ENCODE measurements around the gene PLA2G12A. TPM values are rescaled to one million over a fixed set of nuclear protein-coding genes. Genes with fewer than 3 reads are reported as not detected.

PLA2G12A gene
- total and polyA plus RNA-seq, 2 donors (not counting 1 experiment from before 2014, with no cell fraction given): 15.9 to 18.0 TPM

DNA sequence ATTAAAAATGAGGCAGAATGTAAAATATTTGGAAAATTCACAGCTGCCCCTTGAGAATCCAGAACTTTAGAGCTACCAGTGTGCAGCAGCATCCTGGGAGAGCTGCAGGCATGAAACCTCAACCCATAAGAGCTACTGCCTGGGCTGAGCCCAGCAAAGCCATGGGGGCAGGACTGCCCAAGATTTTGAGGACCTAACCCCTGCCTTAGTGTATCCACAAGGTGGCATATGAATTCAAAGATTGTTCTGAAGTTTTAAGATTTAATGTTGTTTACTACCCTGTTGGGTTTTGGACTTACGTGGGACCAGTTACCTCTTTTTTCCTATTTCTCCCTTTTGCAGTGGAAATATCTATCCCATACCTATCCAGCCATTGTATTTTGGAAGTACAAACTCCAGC, 53.0 kb downstream of the PLA2G12A start:
- no peaks in the 10 kb centered on the region for H3K4me1 ChIP-seq (ENCODE audit: control insufficient read depth, extremely low read depth, insufficient read depth, low read length)
- H3K4me2 ChIP-seq (ENCODE audit: extremely low read depth, insufficient read depth, low read length): no peak overlapping the region
- H3K9me3 ChIP-seq (ENCODE audit: control insufficient read depth, insufficient read depth, low read depth, low read length): no peaks in the 10 kb centered on the region
- H3K9ac ChIP-seq (ENCODE audit: insufficient read depth, low read length): no peak overlapping the region
- no peak overlapping the region for H2AFZ ChIP-seq (ENCODE audit: low read length)
- DNase-seq (ENCODE audit: low read depth in 2 of 2): no peak
- H3K36me3 ChIP-seq (ENCODE audit: control insufficient read depth, insufficient read depth, low read length): no peaks in the 10 kb centered on the region
- H3K4me3 ChIP-seq (replicated peaks in 1 of 4; ENCODE audit: control extremely low read depth in 1 of 4, insufficient read depth in 1 of 4, low read depth in 3 of 4, low read length in 4 of 4): no peak overlapping the region
- TF ChIP-seq EZH2 (IDR thresholded peaks at IDR 0.05; ENCODE audit: low read length, missing control alignments): no peak
- TF ChIP-seq, protein P1, sequence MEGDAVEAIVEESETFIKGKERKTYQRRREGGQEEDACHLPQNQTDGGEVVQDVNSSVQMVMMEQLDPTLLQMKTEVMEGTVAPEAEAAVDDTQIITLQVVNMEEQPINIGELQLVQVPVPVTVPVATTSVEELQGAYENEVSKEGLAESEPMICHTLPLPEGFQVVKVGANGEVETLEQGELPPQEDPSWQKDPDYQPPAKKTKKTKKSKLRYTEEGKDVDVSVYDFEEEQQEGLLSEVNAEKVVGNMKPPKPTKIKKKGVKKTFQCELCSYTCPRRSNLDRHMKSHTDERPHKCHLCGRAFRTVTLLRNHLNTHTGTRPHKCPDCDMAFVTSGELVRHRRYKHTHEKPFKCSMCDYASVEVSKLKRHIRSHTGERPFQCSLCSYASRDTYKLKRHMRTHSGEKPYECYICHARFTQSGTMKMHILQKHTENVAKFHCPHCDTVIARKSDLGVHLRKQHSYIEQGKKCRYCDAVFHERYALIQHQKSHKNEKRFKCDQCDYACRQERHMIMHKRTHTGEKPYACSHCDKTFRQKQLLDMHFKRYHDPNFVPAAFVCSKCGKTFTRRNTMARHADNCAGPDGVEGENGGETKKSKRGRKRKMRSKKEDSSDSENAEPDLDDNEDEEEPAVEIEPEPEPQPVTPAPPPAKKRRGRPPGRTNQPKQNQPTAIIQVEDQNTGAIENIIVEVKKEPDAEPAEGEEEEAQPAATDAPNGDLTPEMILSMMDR (conservative IDR thresholded peaks at IDR 0.05 in 1 of 2, IDR thresholded peaks at IDR 0.05 in 1 of 2; ENCODE audit: low read depth in 1 of 2, low read length in 2 of 2): no peak
- H3K79me2 ChIP-seq (ENCODE audit: control insufficient read depth, insufficient read depth, low read length): no peaks in the 10 kb centered on the region
- no peaks in the 10 kb centered on the region for H3K27me3 ChIP-seq (ENCODE audit: control insufficient read depth, insufficient read depth, low read length)
- H4K20me1 ChIP-seq (ENCODE audit: control insufficient read depth, extremely low read depth, insufficient read depth, low read length): no peaks in the 10 kb centered on the region
- H3K27ac ChIP-seq (ENCODE audit: insufficient read depth, low read length): no peak overlapping the region

DNA sequence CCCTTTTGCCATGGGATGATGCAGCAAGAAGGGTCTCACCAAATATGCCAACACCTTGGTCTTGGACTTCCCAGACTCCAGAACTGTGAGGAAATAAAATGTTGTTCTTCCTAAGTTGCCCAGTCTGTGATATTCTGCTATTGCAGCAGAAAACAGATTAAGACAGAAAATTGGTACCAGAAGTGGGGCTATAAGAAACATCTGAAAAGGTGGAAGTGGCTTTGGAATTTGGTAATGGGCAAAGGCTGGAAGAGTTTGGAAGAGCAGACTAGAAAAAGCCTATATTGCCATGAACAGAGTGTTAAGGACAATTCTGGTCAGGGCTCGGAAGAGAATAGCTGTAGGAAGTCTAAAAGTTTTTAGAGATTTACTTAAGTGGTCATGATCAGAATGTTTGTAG, 54.0 kb downstream of the PLA2G12A start:
- TF ChIP-seq EZH2 (IDR thresholded peaks at IDR 0.05; ENCODE audit: low read length, missing control alignments): no peak
- TF ChIP-seq, protein P1 (conservative IDR thresholded peaks at IDR 0.05 in 1 of 2, IDR thresholded peaks at IDR 0.05 in 1 of 2; ENCODE audit: low read depth in 1 of 2, low read length in 2 of 2): no peak
- H3K9me3 ChIP-seq (ENCODE audit: control insufficient read depth, insufficient read depth, low read depth, low read length): no peaks in the 10 kb centered on the region
- H3K27ac ChIP-seq (ENCODE audit: insufficient read depth, low read length): no peak overlapping the region
- no peak for DNase-seq (ENCODE audit: low read depth in 2 of 2)
- no peaks in the 10 kb centered on the region for H3K4me1 ChIP-seq (ENCODE audit: control insufficient read depth, extremely low read depth, insufficient read depth, low read length)
- no peaks in the 10 kb centered on the region for H3K27me3 ChIP-seq (ENCODE audit: control insufficient read depth, insufficient read depth, low read length)
- no peaks in the 10 kb centered on the region for H3K79me2 ChIP-seq (ENCODE audit: control insufficient read depth, insufficient read depth, low read length)
- H4K20me1 ChIP-seq (ENCODE audit: control insufficient read depth, extremely low read depth, insufficient read depth, low read length): no peaks in the 10 kb centered on the region
- no peak overlapping the region for H3K4me3 ChIP-seq (replicated peaks in 1 of 4; ENCODE audit: control extremely low read depth in 1 of 4, insufficient read depth in 1 of 4, low read depth in 3 of 4, low read length in 4 of 4)
- no peak overlapping the region for H2AFZ ChIP-seq (ENCODE audit: low read length)
- H3K9ac ChIP-seq (ENCODE audit: insufficient read depth, low read length): no peak overlapping the region
- H3K36me3 ChIP-seq (ENCODE audit: control insufficient read depth, insufficient read depth, low read length): no peaks in the 10 kb centered on the region
- no peak overlapping the region for H3K4me2 ChIP-seq (ENCODE audit: extremely low read depth, insufficient read depth, low read length)

DNA sequence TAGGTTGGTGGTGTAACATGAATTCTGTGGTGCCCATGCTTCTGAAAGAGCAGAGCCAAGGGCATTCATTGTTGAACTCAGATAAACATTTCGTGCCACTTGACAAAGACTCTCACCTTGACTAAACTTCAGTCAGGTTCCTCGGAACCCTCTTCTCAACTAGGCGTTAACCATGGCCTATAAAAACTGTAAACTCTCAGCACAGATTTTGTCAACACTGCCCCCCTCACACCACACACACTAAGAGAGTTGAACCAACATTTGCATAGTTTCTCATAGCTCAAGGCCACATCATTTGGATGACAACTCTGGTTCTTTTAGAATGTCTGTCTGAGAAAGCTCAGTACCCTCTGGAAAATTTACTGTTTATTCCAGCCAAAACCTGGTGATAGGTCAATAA, 54.7 kb downstream of the PLA2G12A start:
- H3K4me1 ChIP-seq (ENCODE audit: control insufficient read depth, extremely low read depth, insufficient read depth, low read length): no peaks in the 10 kb centered on the region
- no peak overlapping the region for H3K27ac ChIP-seq (ENCODE audit: insufficient read depth, low read length)
- DNase-seq (ENCODE audit: low read depth in 2 of 2): no peak
- no peak overlapping the region for H3K4me2 ChIP-seq (ENCODE audit: extremely low read depth, insufficient read depth, low read length)
- H2AFZ ChIP-seq (ENCODE audit: low read length): no peak overlapping the region
- H3K9ac ChIP-seq (ENCODE audit: insufficient read depth, low read length): no peak overlapping the region
- no peaks in the 10 kb centered on the region for H3K36me3 ChIP-seq (ENCODE audit: control insufficient read depth, insufficient read depth, low read length)
- H4K20me1 ChIP-seq (ENCODE audit: control insufficient read depth, extremely low read depth, insufficient read depth, low read length): no peaks in the 10 kb centered on the region
- no peak overlapping the region for H3K4me3 ChIP-seq (replicated peaks in 1 of 4; ENCODE audit: control extremely low read depth in 1 of 4, insufficient read depth in 1 of 4, low read depth in 3 of 4, low read length in 4 of 4)
- H3K79me2 ChIP-seq (ENCODE audit: control insufficient read depth, insufficient read depth, low read length): no peaks in the 10 kb centered on the region
- TF ChIP-seq EZH2 (IDR thresholded peaks at IDR 0.05; ENCODE audit: low read length, missing control alignments): no peak
- TF ChIP-seq, protein P1 (conservative IDR thresholded peaks at IDR 0.05 in 1 of 2, IDR thresholded peaks at IDR 0.05 in 1 of 2; ENCODE audit: low read depth in 1 of 2, low read length in 2 of 2): no peak
- H3K9me3 ChIP-seq (ENCODE audit: control insufficient read depth, insufficient read depth, low read depth, low read length): no peaks in the 10 kb centered on the region
- no peaks in the 10 kb centered on the region for H3K27me3 ChIP-seq (ENCODE audit: control insufficient read depth, insufficient read depth, low read length)

Data from fibroblast of lung (primary cell).